Natural killer cell (primary cell): ENCODE measurements around the gene HOMER3. TPM values are rescaled to one million over a fixed set of nuclear protein-coding genes. Genes with fewer than 3 reads are reported as not detected.

ENCODE experiments used
- ATAC-seq, 3 donors: fragments of 150-1000 bp in 2 of 3; fragments of 200-7000 bp in 1 of 3; cut with Tn5 transposase; 1 replicate in 1 of 3; 2 replicates in 2 of 3; pipeline ENCODE4 v1.10.0; 2021; ENCODE audit warnings: mild to moderate bottlenecking in 2 of 3, moderate library complexity in 2 of 3
- DNase-seq, 2 donors: peaks; one replicate each; pipeline versions ENCODE4 v3.0.0 to v3.0.0-alpha.2; 2013 to 2021; ENCODE audit warnings: mixed read lengths in 1 of 2
- H3K27ac ChIP-seq: one replicate; pipeline ENCODE4 v1.5.1; 2013; ENCODE audit warnings: mild to moderate bottlenecking, low read length
- H3K27me3 ChIP-seq: one replicate; pipeline ENCODE4 v1.6.1; 2013; ENCODE audit warnings: low read length; ENCODE audit not compliant: control insufficient read depth, insufficient read depth
- H3K36me3 ChIP-seq: one replicate; pipeline ENCODE4 v1.6.1; 2013; ENCODE audit warnings: low read length; ENCODE audit not compliant: control insufficient read depth, insufficient read depth
- H3K4me1 ChIP-seq: one replicate; pipeline ENCODE4 v1.6.1; 2013; ENCODE audit warnings: low read length; ENCODE audit not compliant: control insufficient read depth, insufficient read depth
- H3K4me3 ChIP-seq: one replicate; pipeline ENCODE4 v1.5.1; 2013; ENCODE audit warnings: low read length
- H3K9me3 ChIP-seq: one replicate; pipeline ENCODE4 v1.6.1; 2013; ENCODE audit warnings: low read length; ENCODE audit not compliant: control insufficient read depth, insufficient read depth
- H3K27ac Mint-ChIP-seq, 2 donors: one replicate each; pipeline ENCODE4 v1.8.0; 2022; ENCODE audit warnings: mild to moderate bottlenecking in 2 of 2, mixed read lengths in 2 of 2, moderate library complexity in 1 of 2
- H3K27me3 Mint-ChIP-seq, 2 donors: one replicate each; pipeline ENCODE4 v1.8.0; 2022; ENCODE audit warnings: low read depth in 2 of 2, mixed read lengths in 2 of 2
- H3K36me3 Mint-ChIP-seq: one replicate; pipeline ENCODE4 v1.8.0; 2022; ENCODE audit warnings: mixed read lengths
- H3K4me1 Mint-ChIP-seq, 2 donors: one replicate each; pipeline ENCODE4 v1.8.0; 2022; ENCODE audit warnings: mixed read lengths in 2 of 2
- H3K4me3 Mint-ChIP-seq: one replicate; pipeline ENCODE4 v1.8.0; 2022; ENCODE audit warnings: mild to moderate bottlenecking, moderate library complexity, mixed read lengths
- H3K9me3 Mint-ChIP-seq, 2 donors: one replicate each; pipeline ENCODE4 v1.8.0; 2022; ENCODE audit warnings: mixed read lengths in 2 of 2
- CTCF ChIP-seq: fragments of 200-600 bp; IDR thresholded peaks from one replicate; pipeline ENCODE4 v1.8.0; 2022; ENCODE audit warnings: antibody characterized with exemption
- WGBS: methylation state at CpG from one replicate; pipeline ENCODE4 v1.1.7; 2013; ENCODE audit warnings: missing lambda C conversion rate; ENCODE audit not compliant: insufficient coverage; 5-methylcytosine and 5-hydroxymethylcytosine counted together
- intact Hi-C: fragments of 100-400 bp; cut with micrococcal nuclease; formaldehyde crosslinking; loops from one replicate; pipeline ENCODE4 v1.14.2; 2022
- total RNA-seq, 4 donors: library from RNA; stranded (reverse); fragments of 120-200 nt in 1 of 4; gene quantifications; one replicate each; pipeline versions ENCODE4 v1.2.3 to v1.2.4, GENCODE V29; 2013 to 2022

Gene HOMER3
- total RNA-seq, 3 donors from 2014 or later (not counting 1 experiment from before 2014, with no cell fraction given), result 0.19 to 4.8 TPM; not detected in 1

GRCh38 chr19:18921593-18921992 is 19.4 kb downstream of the HOMER3 start:
- peaks cover 26 to 31% of the 10 kb centered on the region in 2 donors for H3K4me1 Mint-ChIP-seq
- no peaks in the 10 kb centered on the region for H3K9me3 Mint-ChIP-seq

GRCh38 chr19:18920400-18920799 is 20.6 kb downstream of the HOMER3 start:
- Mint-ChIP-seq H3K27me3 (no peaks in the 10 kb centered on the region), H3K4me1 (peaks cover 26 to 35% of the 10 kb centered on the region in 2 donors), H3K9me3 (no peaks in the 10 kb centered on the region), H3K36me3 (no peaks in the 10 kb centered on the region), H3K4me3 (peak overlapping the region; percentile 97), H3K27ac (peak overlapping the region; percentile 90 to 95)
- 80% methylated on average over 9 of the region's 9 CpGs for WGBS
- Histone ChIP-seq H3K4me1 (peaks cover 30% of the 10 kb centered on the region), H3K36me3 (peaks cover 36% of the 10 kb centered on the region), H3K27me3 (no peaks in the 10 kb centered on the region), H3K9me3 (no peaks in the 10 kb centered on the region), H3K27ac (no peak overlapping the region), H3K4me3 (peak overlapping the region; percentile 72)
- ATAC-seq (no peak), DNase-seq (no peak)
- TF ChIP-seq CTCF, result no peak
- intact Hi-C loops, result no loop called here

More at GRCh38 chr19:18921593-18921992, 19.4 kb downstream of the HOMER3 start:
- H3K36me3 ChIP-seq, result peaks cover 39% of the 10 kb centered on the region
- peaks cover 24% of the 10 kb centered on the region for H3K4me1 ChIP-seq
- H3K9me3 ChIP-seq, result no peaks in the 10 kb centered on the region
- intact Hi-C loops, result no loop called here
- ATAC-seq (no peak), DNase-seq (no peak)
- 98% methylated on average over 17 of the region's 17 CpGs for WGBS
- no peaks in the 10 kb centered on the region for H3K36me3 Mint-ChIP-seq
- H3K27me3 Mint-ChIP-seq, result no peaks in the 10 kb centered on the region
- peak overlapping the region; percentile 42 for H3K4me3 Mint-ChIP-seq
- H3K27ac Mint-ChIP-seq, result no peak overlapping the region
- no peaks in the 10 kb centered on the region for H3K27me3 ChIP-seq
- H3K4me3 ChIP-seq, result no peak overlapping the region
- no peak overlapping the region for H3K27ac ChIP-seq
- TF ChIP-seq CTCF, result no peak

- under 1% methylated on average over 13 of the region's 15 CpGs for WGBS
- no peaks in the 10 kb centered on the region for H3K27me3 ChIP-seq
- DNase-seq (no peak), ATAC-seq (no peak)
- intact Hi-C loops, result loop anchor here (1.0 to 2.0 kb wide), 3 partner anchors 113 to 331 kb away; partner anchors contain the start of genes ARMC6, REX1BD, SLC25A42 and SUGP2
- Mint-ChIP-seq H3K27ac (peak overlapping the region; percentile 90 to 95), H3K36me3 (no peaks in the 10 kb centered on the region), H3K27me3 (no peaks in the 10 kb centered on the region), H3K9me3 (no peaks in the 10 kb centered on the region), H3K4me1 (peaks cover 31 to 39% of the 10 kb centered on the region in 2 donors), H3K4me3 (peak overlapping the region; percentile 97)
- H3K4me1 ChIP-seq, result peaks cover 31% of the 10 kb centered on the region
- TF ChIP-seq CTCF, result no peak
- H3K27ac ChIP-seq, result peak overlapping the region; percentile 85
- no peaks in the 10 kb centered on the region for H3K9me3 ChIP-seq
- peak overlapping the region; percentile 72 for H3K4me3 ChIP-seq
- H3K36me3 ChIP-seq, result peaks cover 36% of the 10 kb centered on the region
These were observed 21.2 kb downstream of the HOMER3 start for GRCh38 chr19:18919900-18920214.
